ENCODE data around the gene OR51G1.

The OR51G1 gene

GRCh38 chr11:4881860-4882500, 42.2 kb downstream of the OR51G1 start, which contains the start of gene OR51T1:
Gene OR51T1, plus strand, starts transcription at chr11:4881900. Its CDS starts 0 bp downstream, at chr11:4881900.
- Histone ChIP-seq H3K4me3 (ENCODE audit: low read depth in 1 of 2, low read length in 2 of 2) (no peak within 1 kb of the TSS), H3K4me1 (ENCODE audit: insufficient read depth, low read length) (no peaks in the 10 kb centered on the region), H3K36me3 (ENCODE audit: insufficient read depth, low read length) (no peaks in the 10 kb centered on the region), H2AFZ (ENCODE audit: low read depth, low read length) (no peak within 1 kb of the TSS), H3K27me3 (ENCODE audit: insufficient read depth, low read length, poor library complexity) (peaks cover 4% of the 10 kb centered on the region), H3K79me2 (ENCODE audit: insufficient read depth, low read length) (no peaks in the 10 kb centered on the region), H3K27ac (ENCODE audit: low read length) (no peak within 1 kb of the TSS), H3K4me2 (ENCODE audit: insufficient read depth, low read length) (no peak within 1 kb of the TSS), H4K20me1 (ENCODE audit: insufficient read depth, low read length) (no peaks in the 10 kb centered on the region), H3K9ac (ENCODE audit: low read depth, low read length) (no peak within 1 kb of the TSS), H3K9me3 (ENCODE audit: insufficient read depth, low read length, severe bottlenecking) (no peaks in the 10 kb centered on the region)
- no peak for ATAC-seq (ENCODE audit: insufficient read depth, low read depth)
- DNase-seq, result no peak
- TF ChIP-seq EZH2 (IDR thresholded peaks at IDR 0.05; ENCODE audit: borderline replicate concordance, low read depth, low read length, severe bottlenecking) (no peak), CTCF (IDR thresholded peaks at IDR 0.05; ENCODE audit: borderline replicate concordance, extremely low read depth, low read length, poor library complexity, severe bottlenecking) (no peak)

- ATAC-seq (ENCODE audit: insufficient read depth, low read depth) (no peak), DNase-seq (no peak)
- Histone ChIP-seq H3K79me2 (ENCODE audit: insufficient read depth, low read length) (no peaks in the 10 kb centered on the region), H3K4me2 (ENCODE audit: insufficient read depth, low read length) (no peak overlapping the region), H4K20me1 (ENCODE audit: insufficient read depth, low read length) (no peaks in the 10 kb centered on the region), H3K4me1 (ENCODE audit: insufficient read depth, low read length) (no peaks in the 10 kb centered on the region), H2AFZ (ENCODE audit: low read depth, low read length) (no peak overlapping the region), H3K4me3 (ENCODE audit: low read depth in 1 of 2, low read length in 2 of 2) (no peak overlapping the region), H3K9me3 (ENCODE audit: insufficient read depth, low read length, severe bottlenecking) (no peaks in the 10 kb centered on the region), H3K27ac (ENCODE audit: low read length) (no peak overlapping the region), H3K36me3 (ENCODE audit: insufficient read depth, low read length) (no peaks in the 10 kb centered on the region), H3K9ac (ENCODE audit: low read depth, low read length) (no peak overlapping the region), H3K27me3 (ENCODE audit: insufficient read depth, low read length, poor library complexity) (peaks cover 4% of the 10 kb centered on the region)
- no peak for TF ChIP-seq CTCF (IDR thresholded peaks at IDR 0.05; ENCODE audit: borderline replicate concordance, extremely low read depth, low read length, poor library complexity, severe bottlenecking)
- no peak for TF ChIP-seq EZH2 (IDR thresholded peaks at IDR 0.05; ENCODE audit: borderline replicate concordance, low read depth, low read length, severe bottlenecking)
These were observed 43.0 kb downstream of the OR51G1 start for GRCh38 chr11:4881188-4881587.
